Nasal cavity respiratory epithelium epithelial cell of viscerocranial mucosa (primary cell): ENCODE measurements around the gene LRRC59. TPM values are rescaled to one million over a fixed set of nuclear protein-coding genes. Genes with fewer than 3 reads are reported as not detected.

Source experiments
- total RNA-seq: library from RNA; depleted of rRNA; stranded (reverse); fragments of >200 nt; gene quantifications from 2 replicates; pipeline ENCODE4 v1.2.3, GENCODE V29; 2014

LRRC59 gene
- total RNA-seq, result 210 and 309 TPM in 2 replicates

DNA sequence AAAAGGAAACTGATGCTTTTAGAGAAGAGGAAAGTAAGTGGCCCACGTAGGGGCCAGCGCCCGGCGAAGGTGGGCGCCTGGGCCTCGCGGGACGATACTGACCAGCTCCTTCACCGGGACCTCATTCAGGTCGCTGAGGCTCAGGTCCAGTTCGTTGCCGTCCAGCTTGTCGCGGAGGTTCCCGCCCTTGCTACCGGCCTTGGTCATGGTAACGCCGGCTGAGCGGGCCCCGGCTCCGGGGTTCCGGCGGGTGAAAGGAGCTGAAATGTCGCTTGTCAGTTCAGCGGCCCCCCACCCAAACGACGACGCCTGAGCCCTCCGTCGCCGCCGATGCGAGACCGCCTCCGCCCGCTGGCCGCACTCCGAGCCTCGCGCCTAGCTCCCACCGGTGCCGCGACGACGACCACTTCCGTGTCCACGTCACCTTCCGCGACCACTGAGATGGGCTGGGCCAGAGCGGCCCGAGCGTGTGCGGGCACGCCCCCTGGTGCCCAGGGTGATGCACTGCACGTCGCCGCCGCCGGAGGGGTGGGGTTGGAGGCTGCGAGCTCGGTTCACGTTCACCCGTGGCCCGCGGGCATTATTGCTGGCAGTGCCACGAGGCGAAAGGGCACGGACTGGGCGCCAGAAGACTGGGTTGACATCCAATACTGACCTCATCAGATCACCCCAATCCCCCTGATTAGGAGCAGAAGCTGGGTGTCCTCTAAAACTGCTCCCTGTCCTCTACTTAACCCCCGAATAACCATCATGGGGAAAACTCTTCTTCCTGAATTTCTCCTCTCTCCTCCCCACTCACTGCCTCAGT is at the start of gene LRRC59:
Gene LRRC59, minus strand, starts transcription at position 413 of the 808 bp plus-strand sequence. Its CDS starts 206 bp downstream, at position 207.

DNA sequence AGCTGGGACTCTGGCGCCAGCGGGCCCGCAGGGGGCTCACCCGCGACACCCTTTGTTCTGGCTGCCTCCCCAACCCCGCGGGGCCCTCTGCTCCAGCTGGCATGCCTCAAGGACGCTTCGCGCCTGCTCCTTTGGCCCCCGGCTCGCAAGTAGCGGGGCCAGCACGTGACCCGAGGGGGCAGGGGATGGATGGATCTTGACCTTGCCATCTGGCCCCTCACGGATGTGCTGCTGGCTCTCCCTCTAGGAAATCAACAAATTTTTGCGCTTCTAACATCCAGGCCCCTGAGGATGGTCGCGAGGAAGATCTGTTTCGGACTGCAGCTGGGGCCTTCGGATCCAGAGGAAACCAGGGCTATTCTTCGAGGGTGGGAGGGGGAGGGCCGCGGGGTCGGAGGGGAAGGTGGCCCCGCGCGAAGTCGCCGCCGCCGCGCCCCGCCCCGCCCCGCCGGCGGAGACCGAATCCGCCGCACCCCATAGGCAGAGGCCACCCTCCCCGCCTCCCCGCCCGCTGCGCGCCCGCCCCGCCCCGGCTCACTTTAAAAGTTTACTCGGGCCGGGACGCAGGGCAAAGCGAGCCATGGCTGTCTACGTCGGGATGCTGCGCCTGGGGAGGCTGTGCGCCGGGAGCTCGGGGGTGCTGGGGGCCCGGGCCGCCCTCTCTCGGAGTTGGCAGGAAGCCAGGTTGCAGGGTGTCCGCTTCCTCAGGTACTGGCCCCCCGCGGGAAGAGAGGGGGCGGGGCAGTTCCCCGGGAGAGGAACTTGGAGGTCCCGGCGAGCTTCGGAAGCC is 28.6 kb upstream of the LRRC59 start, which contains the start of gene ACSF2:
Gene ACSF2, plus strand, starts transcription at position 537 of the 790 bp plus-strand sequence. Its CDS starts 44 bp downstream, at position 581.

GRCh38 chr17:50372758-50373556 is 24.4 kb downstream of the LRRC59 start, which contains the start of the genes EME1 and MRPL27:
EME1 (plus strand) TSS chr17:50373229; CDS start chr17:50375209, 1,980 bp downstream.
MRPL27 (minus strand) TSS chr17:50373184; CDS start chr17:50373170, 14 bp downstream.

GRCh38 chr17:50345432-50346312 is 51.7 kb downstream of the LRRC59 start, which contains the start of gene XYLT2:
XYLT2 (plus strand) TSS chr17:50346126; CDS start chr17:50346141, 15 bp downstream.

Other genes starting within 250 kb of the LRRC59 start
- gene PPP1R9B, start 246.8 kb downstream of the LRRC59 start, total RNA-seq, result 15.7 and 41.1 TPM in 2 replicates
- gene SGCA, start 231.5 kb downstream of the LRRC59 start, total RNA-seq, result 0.28 TPM in 1 of 2 replicates, not detected in the other
- gene COL1A1, start 195.9 kb downstream of the LRRC59 start, total RNA-seq, result 11.3 and 73.1 TPM in 2 replicates
- gene TMEM92, start 123.1 kb downstream of the LRRC59 start, total RNA-seq, result 0.34 and 1.8 TPM in 2 replicates
- gene XYLT2, start 51.4 kb downstream of the LRRC59 start, total RNA-seq, result 27.0 and 48.4 TPM in 2 replicates
- 36.1 and 78.3 TPM in 2 replicates for gene MRPL27, start 24.3 kb downstream of the LRRC59 start, total RNA-seq
- 0.14 and 0.68 TPM in 2 replicates for gene EME1, start 24.3 kb downstream of the LRRC59 start, total RNA-seq
- 14.4 and 37.2 TPM in 2 replicates for gene ACSF2, start 28.7 kb upstream of the LRRC59 start, total RNA-seq
- not detected in 2 replicates for gene CHAD, start 71.4 kb upstream of the LRRC59 start, total RNA-seq
- gene RSAD1, start 81.3 kb upstream of the LRRC59 start, total RNA-seq, result 12.1 and 21.2 TPM in 2 replicates
- gene MYCBPAP, start 110.9 kb upstream of the LRRC59 start, total RNA-seq, result under 0.01 and 0.28 TPM in 2 replicates
- gene EPN3, start 135.2 kb upstream of the LRRC59 start, total RNA-seq, result 4.1 and 20.9 TPM in 2 replicates
- 18.5 and 27.8 TPM in 2 replicates for gene SPATA20, start 149.7 kb upstream of the LRRC59 start, total RNA-seq
- gene CACNA1G, start 163.2 kb upstream of the LRRC59 start, total RNA-seq, result not detected in 2 replicates
- gene ABCC3, start 237.4 kb upstream of the LRRC59 start, total RNA-seq, result 18.1 and 27.3 TPM in 2 replicates